Erythroblast (primary cell): ENCODE data around the gene CFAP410.

ENCODE experiments used
- GATA1 ChIP-seq: IDR thresholded peaks from 2 replicates; pipeline ENCODE4 v1.6.1; 2011; ENCODE audit warnings: low read depth, mild to moderate bottlenecking, control low read depth, low read length, moderate library complexity
- POLR2A ChIP-seq: IDR thresholded peaks from 2 replicates; pipeline ENCODE4 v1.6.1; 2011; ENCODE audit warnings: mild to moderate bottlenecking, low read length

DNA sequence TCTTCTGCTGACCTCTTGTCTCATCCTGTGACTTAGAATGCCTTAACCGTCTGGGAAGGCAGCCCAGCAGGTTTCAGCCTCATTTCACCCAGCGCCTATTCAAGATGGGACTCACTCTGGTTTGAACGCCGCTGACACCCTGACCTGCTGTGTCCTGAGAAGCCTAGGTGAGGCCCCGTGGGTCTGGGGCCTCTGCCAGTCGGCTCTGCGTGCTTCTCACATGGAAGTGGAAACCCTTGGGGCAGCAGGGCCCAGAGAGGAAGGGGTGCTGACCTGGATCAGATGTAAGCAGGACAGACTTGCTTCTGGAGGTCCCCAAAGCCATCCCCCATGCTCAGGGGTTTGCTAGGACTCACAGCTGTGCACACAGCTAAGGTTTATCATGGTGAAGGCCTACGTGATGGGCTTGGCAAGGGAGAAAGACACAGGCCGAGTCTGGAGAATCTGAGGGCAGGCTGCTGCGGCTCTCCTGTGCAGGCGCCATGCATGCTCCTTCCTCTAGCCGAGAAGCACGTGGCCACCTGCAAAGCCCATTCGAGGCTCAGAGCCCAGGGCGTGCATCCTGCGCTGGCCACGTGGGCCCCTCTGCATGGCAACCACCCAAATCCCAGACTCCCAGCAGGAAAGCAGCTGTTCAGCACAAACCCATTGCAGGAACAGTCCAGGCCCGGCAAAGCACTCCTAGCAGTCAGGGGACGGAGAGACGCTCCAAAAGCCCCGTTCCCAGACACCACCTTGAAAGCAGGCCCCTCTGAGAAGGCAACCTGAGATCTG, 18.1 kb upstream of the CFAP410 start:
- TF ChIP-seq POLR2A (no peak), GATA1 (no peak)
